CD4-positive, alpha-beta T cell treated with Interleukin-17A for 4 hours (primary cell): ENCODE measurements around the gene IFNAR1.
A peak's percentile ranks its signal among the peaks of the same experiment; 100 is the strongest.
"Not testable (repeated sequence)": the region's sequence is repeated elsewhere in the genome, so short reads cannot be mapped to it uniquely, and the experiment has no call there.

Experiments
- DNase-seq: peaks from one replicate; pipeline ENCODE4 v3.0.0-alpha.2; 2020; ENCODE audit warnings: mixed read lengths

The IFNAR1 gene

DNA sequence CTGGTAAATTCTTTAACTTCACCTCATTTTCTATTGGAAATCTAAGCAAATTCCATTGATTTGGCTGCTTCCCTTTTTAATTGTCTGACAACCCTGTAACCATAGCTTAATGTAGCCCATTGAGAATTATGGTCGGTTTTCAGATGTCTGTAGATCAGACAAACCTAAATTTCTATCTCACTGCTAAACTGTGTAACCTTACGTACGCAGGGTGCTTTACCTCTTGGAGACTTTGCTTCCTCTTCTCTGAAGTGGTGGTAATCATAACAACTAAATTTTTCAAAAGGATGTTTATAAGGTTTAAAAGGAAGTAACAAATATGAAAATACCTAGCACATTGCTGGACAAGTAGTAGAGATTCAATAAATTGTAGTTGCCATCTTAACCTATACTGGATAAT lies 25.9 kb downstream of the IFNAR1 start:
- DNase-seq: no peak

DNA sequence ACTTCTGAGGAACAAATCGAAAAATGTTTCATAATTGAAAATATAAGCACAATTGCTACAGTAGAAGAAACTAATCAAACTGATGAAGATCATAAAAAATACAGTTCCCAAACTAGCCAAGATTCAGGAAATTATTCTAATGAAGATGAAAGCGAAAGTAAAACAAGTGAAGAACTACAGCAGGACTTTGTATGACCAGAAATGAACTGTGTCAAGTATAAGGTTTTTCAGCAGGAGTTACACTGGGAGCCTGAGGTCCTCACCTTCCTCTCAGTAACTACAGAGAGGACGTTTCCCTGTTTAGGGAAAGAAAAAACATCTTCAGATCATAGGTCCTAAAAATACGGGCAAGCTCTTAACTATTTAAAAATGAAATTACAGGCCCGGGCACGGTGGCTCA lies 30.6 kb downstream of the IFNAR1 start:
- no peak for DNase-seq

DNA sequence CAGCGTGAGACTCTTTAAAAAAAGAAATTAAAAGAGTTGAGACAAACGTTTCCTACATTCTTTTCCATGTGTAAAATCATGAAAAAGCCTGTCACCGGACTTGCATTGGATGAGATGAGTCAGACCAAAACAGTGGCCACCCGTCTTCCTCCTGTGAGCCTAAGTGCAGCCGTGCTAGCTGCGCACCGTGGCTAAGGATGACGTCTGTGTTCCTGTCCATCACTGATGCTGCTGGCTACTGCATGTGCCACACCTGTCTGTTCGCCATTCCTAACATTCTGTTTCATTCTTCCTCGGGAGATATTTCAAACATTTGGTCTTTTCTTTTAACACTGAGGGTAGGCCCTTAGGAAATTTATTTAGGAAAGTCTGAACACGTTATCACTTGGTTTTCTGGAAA lies 31.2 kb downstream of the IFNAR1 start:
- no peak for DNase-seq

DNA sequence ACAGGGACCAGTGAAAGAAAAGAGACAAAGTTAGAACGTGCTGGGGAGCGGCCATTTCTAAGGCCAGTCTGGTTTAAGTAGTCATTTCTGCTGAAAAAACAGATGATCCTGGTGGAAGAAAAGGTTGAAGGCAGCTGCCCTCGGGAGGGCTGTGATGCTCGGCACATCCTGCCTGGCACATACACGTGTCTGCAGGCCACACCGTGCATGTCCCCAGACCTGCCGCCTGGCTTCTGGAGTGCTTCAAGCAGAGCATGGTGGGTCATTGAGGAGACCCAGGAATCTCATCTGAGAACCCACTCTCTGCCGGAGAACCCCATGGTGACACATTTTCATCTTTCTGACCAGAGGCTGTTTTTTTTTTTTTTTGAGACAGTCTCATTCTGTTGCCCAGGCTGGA lies 32.4 kb downstream of the IFNAR1 start:
- DNase-seq: no peak

DNA sequence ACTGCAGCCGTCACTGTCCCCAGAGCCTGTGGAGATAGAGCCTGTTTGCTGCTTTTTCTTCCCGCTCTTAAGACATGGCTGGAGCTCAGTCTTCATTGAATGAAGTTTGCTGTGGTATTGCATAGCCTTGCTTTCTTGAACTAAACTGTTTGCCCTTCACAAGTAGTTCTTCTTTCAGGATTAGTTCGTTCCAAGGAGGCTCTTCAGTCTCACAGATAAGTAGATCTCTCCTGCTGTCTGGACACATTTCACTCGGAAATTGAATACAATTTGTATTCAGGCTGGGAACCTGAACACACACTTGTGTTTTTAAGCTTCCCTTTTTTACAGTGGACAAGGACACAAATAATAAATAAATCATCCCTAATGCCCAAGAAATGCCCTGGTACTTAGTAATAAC lies 34.7 kb downstream of the IFNAR1 start:
- DNase-seq: no peak

DNA sequence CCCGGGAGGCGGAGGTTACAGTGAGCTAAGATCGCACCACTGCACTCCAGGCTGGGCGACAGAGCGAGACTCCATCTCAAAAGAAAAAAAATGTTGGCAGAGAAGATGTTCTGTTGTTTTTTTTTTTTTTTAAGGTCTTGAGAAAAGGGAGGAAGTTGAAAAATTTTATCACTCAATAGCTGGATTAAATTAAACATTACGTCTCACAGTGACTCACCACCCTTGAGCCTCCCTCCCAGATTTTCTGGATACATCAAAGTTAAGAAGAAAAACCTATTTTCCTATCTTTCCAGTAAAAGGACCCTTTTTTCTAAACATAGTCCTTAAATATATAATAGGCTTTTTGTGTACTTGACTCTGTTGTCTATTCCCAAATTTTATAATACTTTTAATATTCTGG lies 35.5 kb downstream of the IFNAR1 start:
- no peak for DNase-seq

DNA sequence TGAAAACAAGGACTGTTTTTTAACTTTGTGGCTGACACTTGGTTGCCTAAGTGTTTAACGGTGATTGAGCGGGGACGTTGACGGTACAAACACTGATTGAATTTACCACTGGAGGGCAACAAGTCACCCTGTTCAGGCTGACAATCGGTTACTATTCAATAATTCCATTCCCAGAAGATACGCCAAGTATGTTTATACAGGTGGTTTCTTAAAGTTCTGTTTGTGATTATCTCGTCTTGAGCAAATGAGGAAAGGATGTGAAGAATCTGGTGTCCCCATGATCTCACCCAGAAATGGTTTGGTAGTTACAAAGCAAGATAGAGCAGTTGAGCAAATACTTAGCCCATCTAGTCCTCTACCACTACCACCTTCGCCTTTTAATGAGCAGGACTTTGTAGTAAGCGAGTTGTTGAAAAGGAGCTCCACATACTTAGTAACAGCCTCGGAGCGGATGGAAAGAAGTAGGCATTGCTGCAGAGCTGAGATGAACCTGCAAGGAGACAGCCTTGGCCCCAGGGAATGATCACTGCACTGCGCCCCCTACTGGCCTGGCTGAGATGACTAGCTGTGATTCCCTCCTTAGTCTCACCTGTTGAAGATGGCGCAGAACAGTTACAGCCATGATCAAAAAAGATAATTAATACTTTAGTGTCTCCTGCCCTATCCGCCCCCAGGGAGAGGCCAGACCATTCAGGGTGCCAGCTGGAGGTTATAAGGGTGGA lies 36.3 kb downstream of the IFNAR1 start:
- peak; percentile 93 for DNase-seq

DNA sequence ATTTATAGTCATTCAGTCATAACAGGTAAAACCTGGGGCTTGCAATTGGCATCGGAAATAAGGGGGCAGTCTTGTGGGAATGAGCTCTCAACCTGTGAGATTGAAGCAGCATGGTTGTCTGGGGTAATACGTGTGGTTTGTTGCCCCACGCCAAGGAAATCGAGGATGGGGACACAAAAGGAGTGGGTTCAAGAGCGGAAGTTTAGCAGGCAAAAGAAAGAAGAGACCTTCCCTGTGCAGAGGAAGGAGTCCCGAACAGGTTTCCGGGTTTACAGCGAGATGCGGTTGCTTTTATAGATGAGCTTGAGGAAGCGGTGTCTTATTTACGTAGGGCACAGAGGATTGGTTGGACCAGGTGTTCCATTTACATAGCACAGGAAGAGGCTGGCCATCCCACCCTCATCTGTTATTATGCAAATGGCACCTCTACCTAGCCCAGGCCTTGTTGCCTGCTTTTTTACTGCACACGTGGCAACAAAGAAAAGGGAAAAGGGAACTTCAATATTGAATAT lies 37.3 kb downstream of the IFNAR1 start:
- peak; percentile 76 for DNase-seq

DNA sequence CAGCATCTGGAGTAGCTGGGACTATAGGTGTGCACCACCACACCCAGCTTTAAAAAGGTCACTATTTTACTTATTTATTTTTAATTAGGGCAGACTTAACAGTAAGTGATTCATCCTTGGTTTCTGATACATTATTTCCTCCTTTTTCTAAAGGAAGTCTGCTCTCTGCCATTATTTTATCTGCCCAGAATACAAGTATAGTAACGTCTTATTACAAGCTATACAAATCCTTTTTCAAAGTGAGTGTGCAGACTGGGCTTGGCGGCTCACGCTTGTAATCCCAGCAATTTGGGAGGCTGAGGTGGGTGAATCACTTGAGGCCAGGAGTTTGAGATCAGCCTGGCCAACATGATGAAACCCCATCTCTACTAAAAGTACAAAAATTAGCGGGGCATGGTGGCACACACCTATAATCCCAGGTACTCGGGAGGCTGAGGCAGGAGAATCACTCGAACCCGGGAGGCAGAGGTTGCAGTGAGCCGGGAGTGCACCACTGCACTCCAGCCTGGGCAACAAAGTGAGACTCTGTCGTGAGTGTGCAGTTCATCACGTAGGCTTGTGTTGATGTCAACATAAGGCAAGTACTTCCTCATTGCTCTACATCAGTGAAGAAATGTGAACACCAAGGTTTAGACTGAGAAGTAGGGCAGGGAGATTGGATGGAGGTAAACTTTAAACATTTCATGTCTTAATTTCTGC lies 39.3 kb downstream of the IFNAR1 start:
- DNase-seq: not testable (repeated sequence)

DNA sequence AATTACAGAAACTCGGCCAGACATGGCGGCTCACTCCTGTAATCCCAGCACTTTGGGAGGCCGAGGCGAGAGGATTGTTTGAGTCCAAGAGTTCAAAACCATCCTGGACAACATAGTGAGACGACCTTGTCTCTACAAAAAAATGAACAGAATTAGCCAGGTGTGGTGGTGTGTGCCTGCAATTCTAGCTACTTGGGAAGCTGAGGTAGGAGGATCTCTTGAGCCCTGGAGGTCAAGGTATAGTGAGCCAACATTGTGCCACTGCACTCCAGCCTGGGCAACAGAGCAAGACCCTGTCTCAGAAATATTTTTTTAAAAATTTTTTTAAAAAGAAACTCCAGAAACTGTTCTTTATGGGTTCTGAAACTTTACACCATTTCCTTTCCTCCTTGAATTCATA lies 40.1 kb downstream of the IFNAR1 start:
- DNase-seq: no peak

DNA sequence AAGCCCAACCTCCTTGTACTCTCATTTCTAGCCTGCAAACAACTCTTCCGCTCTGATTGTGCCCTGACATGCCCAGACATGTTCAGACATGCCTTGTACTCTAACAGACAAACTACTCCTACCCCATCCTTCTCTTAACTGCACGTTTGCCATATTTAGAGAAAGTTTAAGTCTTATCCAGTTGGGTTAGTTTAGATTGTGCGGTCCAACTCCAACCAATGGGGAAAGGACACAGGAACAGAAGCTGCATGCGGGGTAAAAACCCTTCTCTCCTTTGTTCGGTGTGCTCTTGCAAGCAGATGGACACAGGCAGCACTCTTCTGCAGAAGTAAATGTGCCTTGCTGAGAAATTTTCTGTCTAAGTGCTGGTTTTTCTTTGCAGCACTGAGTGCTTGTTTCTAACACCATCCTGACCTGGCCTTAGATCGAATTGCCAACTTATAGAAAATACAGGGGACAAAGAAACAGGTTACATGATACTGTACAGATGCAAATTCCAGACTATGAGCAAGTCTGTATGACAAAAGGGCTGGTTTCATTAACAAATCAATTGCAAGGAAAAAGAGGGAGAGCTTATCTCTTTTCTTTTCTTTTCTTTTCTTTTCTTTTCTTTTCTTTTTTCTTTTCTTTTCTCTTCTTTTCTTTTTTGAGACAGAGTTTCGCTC lies 42.7 kb downstream of the IFNAR1 start:
- DNase-seq: no peak

DNA sequence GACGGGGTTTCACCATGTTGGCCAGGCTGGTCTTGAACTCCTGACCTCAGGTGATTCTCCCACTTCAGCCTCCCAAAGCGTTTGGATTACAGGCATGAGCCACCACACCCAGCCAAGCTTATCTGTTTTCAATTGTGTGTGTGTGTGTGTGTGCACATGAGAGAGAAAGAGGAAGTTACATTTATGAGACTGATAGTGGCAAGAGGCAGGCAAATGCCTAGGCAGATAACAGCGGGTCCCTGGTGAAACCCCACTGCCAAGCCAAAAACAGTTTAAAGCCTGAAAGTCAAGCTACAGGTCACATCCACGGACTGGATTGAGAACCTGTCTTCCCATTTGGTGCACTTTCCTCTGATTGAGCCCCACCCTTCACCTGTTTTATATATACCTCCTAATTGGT lies 43.4 kb downstream of the IFNAR1 start:
- no peak for DNase-seq

DNA sequence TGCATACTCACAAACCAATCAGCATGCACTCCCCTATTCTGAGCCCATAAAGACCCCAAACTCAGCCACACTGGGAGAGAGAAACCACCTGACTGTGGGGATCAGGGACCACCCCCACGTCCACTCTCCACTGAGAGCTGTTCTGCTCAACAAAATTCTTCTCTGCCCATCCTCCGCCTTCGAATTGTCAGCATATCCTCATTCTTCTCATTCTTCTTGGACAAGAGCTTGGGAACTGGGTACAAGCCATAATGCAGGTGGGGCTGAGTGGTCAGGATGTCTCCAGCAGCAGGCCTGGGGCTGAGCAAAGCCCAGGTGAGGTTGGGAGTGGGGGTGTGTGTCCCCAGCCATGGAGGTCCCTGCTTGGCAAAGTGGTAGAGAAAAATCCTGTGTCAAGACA lies 43.8 kb downstream of the IFNAR1 start:
- DNase-seq: no peak

DNA sequence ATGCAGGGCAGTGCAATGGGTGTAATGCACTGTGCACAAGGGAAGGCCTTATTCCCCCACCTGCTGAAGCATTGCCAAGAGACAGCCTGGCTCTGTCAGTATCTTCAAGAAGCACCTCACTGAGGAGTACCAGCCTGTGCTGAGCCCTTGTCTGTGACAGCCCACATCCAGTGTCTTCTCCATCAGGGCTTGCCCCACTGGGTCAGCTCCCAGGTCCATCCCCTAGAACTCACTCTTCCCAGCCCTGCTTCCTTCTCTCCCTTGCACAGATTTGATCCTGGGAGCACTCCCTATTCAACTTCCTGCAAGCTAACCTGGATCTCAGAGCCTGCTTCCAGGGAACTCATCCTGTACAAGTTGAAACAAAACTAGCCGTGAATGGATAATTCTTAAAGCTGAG lies 44.8 kb downstream of the IFNAR1 start:
- no peak for DNase-seq

DNA sequence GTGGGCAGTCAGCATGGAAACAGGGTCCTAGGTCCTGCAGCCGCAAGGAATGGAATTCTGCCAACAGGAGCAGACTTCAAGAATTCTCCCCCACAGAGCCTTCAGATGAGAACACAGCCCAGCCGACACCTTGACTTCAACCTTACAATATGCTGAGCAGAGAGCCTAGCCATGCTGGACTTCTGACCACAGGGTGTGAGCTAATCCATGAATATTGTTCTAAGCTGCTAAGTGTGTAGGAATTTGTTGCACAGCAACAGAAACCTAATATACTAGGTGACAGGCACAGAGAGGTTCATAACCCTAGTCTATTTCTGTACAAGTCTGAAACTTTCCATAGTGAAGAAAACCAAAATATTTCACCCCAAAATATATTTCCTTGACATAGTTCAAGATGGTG lies 45.5 kb downstream of the IFNAR1 start:
- DNase-seq: no peak

DNA sequence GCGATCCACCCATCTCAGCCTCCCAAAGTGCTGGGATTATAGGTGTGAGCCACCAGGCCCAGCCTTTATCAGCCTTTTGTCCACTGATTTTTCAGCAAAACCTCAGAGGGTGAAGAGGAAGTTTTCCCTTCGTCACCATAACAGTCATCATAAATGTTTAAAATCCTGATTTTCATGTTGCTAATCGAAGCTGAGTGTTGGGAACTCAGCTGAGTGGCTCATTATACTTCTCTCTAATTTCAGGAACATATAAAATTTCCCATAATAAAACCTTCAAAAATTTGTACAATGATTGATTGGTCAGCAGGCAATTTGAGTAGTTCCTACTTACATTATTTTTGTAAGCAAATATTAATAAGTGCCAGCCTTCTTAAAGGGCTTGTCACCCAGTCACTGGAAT lies 46.6 kb downstream of the IFNAR1 start:
- no peak for DNase-seq

DNA sequence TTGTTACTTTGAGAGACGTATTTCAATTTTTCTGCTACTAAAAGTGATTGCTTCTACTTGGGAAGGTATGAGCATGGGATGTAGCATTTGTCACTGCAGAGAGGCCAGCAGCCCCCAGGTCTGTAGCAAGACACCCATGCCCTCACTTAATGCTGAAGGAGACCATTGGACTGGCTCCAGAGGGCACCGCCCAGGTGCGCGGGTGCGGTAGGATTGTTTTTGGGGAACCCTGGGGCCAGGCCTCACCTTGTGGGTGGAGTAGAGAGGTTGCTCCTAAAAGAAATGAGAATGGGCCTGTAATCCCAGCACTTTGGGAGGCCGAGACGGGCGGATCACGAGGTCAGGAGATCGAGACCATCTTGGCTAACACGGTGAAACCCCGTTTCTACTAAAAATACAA lies 47.8 kb downstream of the IFNAR1 start:
- no peak for DNase-seq

DNA sequence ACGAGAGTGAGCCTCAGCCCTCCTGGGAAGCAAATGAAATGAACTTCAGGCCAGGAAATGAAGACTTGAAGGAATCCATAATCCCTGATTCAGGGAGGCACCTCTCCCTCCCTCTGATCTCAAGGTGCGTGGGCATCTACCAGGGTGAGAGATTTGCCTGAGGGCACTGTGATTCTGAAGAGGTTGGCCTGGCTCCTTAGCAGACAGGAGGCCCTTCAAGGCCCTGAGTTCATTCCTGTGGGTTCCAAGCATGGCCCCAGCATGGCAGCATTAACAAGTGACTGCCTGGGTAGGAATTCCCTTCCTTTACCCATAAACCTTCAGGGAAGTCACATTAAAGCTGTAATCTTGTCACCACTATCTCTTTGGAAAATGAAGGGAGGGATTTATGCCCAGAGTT lies 48.7 kb downstream of the IFNAR1 start:
- no peak for DNase-seq

DNA sequence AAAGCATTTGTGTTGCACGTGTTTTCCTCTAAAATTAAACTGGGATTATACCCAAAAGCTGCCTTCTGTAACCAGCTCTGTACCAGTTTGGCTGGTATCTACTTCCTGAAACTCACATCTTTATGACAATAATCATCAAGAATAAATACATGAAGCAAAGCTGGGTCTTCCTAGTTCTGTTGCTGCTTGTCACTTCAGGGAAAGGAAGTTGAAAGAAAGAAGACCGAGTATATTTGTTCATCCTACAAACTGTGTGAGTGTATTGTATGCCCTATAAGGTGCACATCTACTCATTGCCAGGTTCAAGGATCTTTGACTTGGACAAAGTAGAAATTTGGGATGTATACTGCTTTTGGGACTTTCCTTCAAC lies 49.3 kb downstream of the IFNAR1 start:
- DNase-seq: no peak

DNA sequence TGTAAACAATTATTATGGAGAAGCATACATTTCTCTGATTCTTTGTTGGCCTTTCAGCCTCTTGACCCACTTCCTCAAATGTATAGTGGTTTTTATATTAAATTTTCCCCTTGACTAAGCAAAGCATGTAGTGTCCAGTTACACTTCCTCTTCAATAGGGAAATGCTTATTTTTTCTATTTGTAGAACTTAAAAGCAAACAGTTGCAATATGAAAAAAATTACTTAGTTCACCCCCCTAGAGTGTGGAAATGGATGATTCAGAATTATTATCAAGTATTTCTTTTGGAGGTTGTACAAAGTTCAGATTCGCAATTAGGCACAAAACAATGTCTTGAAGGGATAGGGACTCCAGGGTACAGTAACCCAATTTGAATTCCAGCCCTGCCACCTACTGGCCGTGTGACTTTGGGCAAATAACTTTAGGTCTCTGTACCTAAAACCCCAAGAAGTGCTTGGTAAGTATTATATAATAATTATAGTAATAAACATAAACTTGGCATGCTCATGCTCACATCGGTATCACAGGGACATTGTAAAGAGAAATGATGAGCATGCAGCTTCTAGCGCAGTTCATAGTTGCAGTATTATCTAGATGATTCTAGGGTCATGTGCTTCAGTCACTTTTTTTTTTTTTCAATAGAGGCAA lies 49.8 kb downstream of the IFNAR1 start:
- DNase-seq: peak; percentile 78

DNA sequence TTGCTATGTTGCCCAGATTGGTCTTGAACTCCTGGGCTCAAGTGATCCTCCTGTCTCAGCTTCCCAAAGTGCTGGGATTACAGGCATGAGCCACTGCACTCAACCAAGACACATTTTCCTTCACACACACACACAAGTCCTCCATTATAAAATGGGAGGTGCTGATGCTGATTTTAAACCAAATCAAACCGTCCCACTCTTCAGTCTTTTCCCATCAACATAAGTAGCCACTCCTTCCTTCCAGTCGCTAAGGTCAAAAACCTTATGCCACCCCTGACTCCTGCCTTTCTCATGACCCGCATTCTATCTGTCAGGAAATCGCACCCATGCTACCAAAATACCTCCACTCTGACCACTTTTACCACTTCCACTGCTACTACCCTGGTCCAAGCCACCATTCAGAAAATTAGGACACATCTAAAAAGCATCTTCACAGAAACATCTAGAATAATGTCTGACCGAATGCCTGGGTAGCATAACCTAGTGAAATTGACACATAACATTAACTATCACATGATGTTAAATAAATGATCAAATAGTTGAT lies 50.4 kb downstream of the IFNAR1 start:
- no peak for DNase-seq

DNA sequence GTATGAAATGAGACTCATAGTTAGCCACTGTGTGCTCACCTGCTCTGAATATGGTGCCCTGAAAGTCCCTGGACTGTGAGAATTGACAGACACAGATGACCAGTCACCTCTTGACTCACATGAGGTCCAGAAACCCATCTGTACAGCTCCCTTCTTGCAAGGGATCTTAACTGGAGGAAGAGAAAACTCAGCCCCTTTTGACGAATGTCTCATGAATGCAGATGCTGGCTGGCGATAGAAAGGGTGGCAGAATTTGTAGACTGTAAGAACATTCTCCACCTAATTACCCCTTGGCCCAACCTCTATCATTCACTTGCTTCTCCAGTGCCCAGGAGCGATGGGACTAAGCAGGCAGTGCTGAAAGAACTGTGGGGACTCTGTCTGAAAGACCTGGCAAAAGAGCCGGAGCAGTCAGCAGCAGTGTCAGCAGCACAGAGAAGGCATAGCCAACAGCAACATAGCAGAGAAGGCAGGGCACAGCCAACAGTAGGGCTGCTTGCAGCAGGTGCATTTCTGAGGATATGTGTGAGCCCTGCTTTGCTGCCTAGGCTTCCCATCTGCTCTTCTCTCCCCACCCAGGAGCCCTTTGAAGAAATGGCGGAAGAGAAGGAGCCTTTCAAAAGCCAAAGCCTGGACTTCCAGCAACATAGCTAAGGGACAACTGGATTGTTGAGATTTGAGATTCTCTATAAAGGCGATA lies 52.6 kb downstream of the IFNAR1 start:
- no peak for DNase-seq

DNA sequence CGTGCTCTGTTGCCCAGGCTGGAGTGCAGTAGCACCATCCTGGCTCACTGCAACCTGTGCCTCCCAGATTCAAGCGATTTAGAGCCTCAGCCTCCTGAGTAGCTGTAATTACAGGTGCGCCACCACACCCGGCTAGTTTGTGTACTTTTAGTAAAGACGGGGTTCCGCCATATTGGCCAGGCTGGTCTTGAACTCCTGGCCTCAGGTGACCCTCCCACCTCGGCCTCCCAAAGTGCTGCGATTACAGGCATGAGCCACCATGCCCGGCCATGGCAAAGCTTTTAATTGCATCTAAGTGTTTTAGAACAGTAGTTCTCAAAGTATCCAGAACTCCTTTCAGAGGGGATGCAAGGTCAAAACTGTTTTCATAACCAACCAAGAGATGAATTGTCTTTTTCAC lies 53.3 kb downstream of the IFNAR1 start:
- DNase-seq: no peak
